Right renal pelvis (tissue), 4 donors: ENCODE data around the gene ZNF22. TPM values are rescaled to one million over a fixed set of nuclear protein-coding genes. Genes with fewer than 3 reads are reported as not detected.

Source experiments
- DNase-seq, 4 donors: peaks; one replicate each; pipeline ENCODE4 v3.0.0-alpha.2; 2013; ENCODE audit warnings: low read depth in 4 of 4, low spot score in 3 of 4, missing footprints in 1 of 4
- polyA plus RNA-seq, 4 donors: library from polyadenylated mRNA; unstranded; fragments of 120-200 nt; gene quantifications; one replicate each; pipeline ENCODE4 v1.2.1, GENCODE V29; 2013; ENCODE audit not compliant: insufficient read length in 4 of 4

ZNF22 gene
- polyA plus RNA-seq, 4 donors, result 82.1 to 109 (median 102) TPM

- no peak for DNase-seq
Observed at GRCh38 chr10:44975431-44976331, 25.0 kb upstream of the ZNF22 start.

GRCh38 chr10:44976352-44977198 lies 24.1 kb upstream of the ZNF22 start:
- no peak for DNase-seq

GRCh38 chr10:44977287-44978212 lies 23.2 kb upstream of the ZNF22 start:
- DNase-seq, result no peak

GRCh38 chr10:44978213-44978569 lies 22.5 kb upstream of the ZNF22 start:
- DNase-seq, result no peak

GRCh38 chr10:44978570-44979280 lies 22.0 kb upstream of the ZNF22 start, which contains the start of gene DEPP1:
TSS of gene DEPP1 (minus strand) at chr10:44978809. CDS start at chr10:44978030, 779 bp downstream.
- DNase-seq, result peak; percentile 91 to 95 (median 94)

GRCh38 chr10:44979281-44980191 lies 21.2 kb upstream of the ZNF22 start:
- no peak for DNase-seq

GRCh38 chr10:44980309-44981171 lies 20.2 kb upstream of the ZNF22 start:
- no peak for DNase-seq

GRCh38 chr10:44981172-44982113 lies 19.3 kb upstream of the ZNF22 start:
- DNase-seq, result no peak

- no peak for DNase-seq
Observed at GRCh38 chr10:44982114-44982460, 18.6 kb upstream of the ZNF22 start.

GRCh38 chr10:44982496-44982895 lies 18.2 kb upstream of the ZNF22 start:
- no peak for DNase-seq

- no peak for DNase-seq
Observed at GRCh38 chr10:44983066-44983894, 17.4 kb upstream of the ZNF22 start.

GRCh38 chr10:44983895-44984278 lies 16.8 kb upstream of the ZNF22 start:
- no peak for DNase-seq

- DNase-seq, result no peak
Observed at GRCh38 chr10:44984671-44985101, 16.0 kb upstream of the ZNF22 start.

- no peak for DNase-seq
Observed at GRCh38 chr10:44985175-44985681, 15.5 kb upstream of the ZNF22 start.

- DNase-seq, result no peak
Observed at GRCh38 chr10:44986179-44986578, 14.5 kb upstream of the ZNF22 start.

GRCh38 chr10:44986670-44987069 lies 14.1 kb upstream of the ZNF22 start:
- DNase-seq, result no peak
